ENCODE results near the gene RNF220.

Gene RNF220

GRCh38 chr1:44512313-44512885 lies 107.3 kb downstream of the RNF220 start:
- no peak for TF ChIP-seq CTCF (IDR thresholded peaks at IDR 0.05; ENCODE audit: control insufficient read depth, extremely low read depth, insufficient read depth)
- no peak for DNase-seq (ENCODE audit: low read depth)
- no peak overlapping the region for H3K4me3 ChIP-seq (ENCODE audit: low read depth, low read length)

- TF ChIP-seq CTCF (IDR thresholded peaks at IDR 0.05; ENCODE audit: control insufficient read depth, extremely low read depth, insufficient read depth): no peak
- H3K4me3 ChIP-seq (ENCODE audit: low read depth, low read length): no peak overlapping the region
- no peak for DNase-seq (ENCODE audit: low read depth)
Observed at GRCh38 chr1:44513111-44513510, 108.1 kb downstream of the RNF220 start.

DNA sequence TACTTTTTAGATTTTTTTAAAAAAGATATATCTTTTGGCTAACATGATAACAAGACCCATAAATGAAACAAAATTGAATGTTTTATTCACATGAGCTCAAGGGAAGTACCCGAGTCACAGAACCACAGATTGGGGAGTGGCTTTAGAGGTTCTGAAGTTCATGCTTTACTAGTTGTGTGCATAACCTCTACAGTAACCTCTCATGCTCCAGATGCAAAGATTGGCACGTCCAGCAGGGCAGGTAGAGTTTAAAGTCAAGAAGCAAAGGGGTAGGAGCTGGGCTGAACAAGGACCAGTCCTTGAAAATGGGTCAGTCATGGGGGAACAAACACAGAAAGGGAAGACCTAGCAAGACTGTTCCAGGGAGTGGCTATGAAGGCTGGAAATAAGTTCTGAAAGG lies 109.6 kb downstream of the RNF220 start:
- DNase-seq (ENCODE audit: low read depth): no peak
- H3K4me3 ChIP-seq (ENCODE audit: low read depth, low read length): no peak overlapping the region

GRCh38 chr1:44515416-44515815 lies 110.4 kb downstream of the RNF220 start:
- no peak for TF ChIP-seq CTCF (IDR thresholded peaks at IDR 0.05; ENCODE audit: control insufficient read depth, extremely low read depth, insufficient read depth)
- DNase-seq (ENCODE audit: low read depth): no peak
- H3K4me3 ChIP-seq (ENCODE audit: low read depth, low read length): no peak overlapping the region

More for the DNA sequence above, 109.6 kb downstream of the RNF220 start:
- TF ChIP-seq CTCF (IDR thresholded peaks at IDR 0.05; ENCODE audit: control insufficient read depth, extremely low read depth, insufficient read depth): no peak

GRCh38 chr1:44519035-44519676 lies 114.1 kb downstream of the RNF220 start:
- no peak overlapping the region for H3K4me3 ChIP-seq (ENCODE audit: low read depth, low read length)
- no peak for TF ChIP-seq CTCF (IDR thresholded peaks at IDR 0.05; ENCODE audit: control insufficient read depth, extremely low read depth, insufficient read depth)
- DNase-seq (ENCODE audit: low read depth): no peak

- no peak for DNase-seq (ENCODE audit: low read depth)
- TF ChIP-seq CTCF (IDR thresholded peaks at IDR 0.05; ENCODE audit: control insufficient read depth, extremely low read depth, insufficient read depth): no peak
- no peak overlapping the region for H3K4me3 ChIP-seq (ENCODE audit: low read depth, low read length)
Observed at GRCh38 chr1:44521378-44522080, 116.5 kb downstream of the RNF220 start.
